T follicular helper cell (primary cell): ENCODE results near the gene SORCS3.

Source experiments
- DNase-seq: peaks from one replicate; pipeline ENCODE4 v3.0.0-alpha.2; 2020; ENCODE audit warnings: low read depth

The SORCS3 gene

DNA sequence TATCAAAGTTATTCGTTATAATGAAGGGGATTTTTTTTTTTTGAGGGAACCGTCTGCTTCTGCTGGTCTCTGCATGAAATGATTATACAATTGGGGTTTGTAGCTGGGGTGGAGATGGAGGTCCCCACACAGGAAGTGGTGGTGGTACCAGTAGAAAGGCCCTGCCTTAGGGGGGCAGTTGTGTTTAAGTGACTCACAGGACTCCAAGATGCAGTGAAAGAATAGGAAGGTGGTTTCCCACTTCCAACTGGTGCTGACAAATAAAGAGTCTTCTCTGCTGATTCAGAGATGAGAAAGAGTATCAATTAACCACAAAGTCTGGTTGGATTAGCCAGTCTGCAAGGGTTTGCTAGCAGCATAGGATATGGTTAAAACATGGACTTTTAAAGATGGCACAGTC, 376.0 kb downstream of the SORCS3 start:
- DNase-seq = no peak

GRCh38 chr10:105017691-105018090, 376.6 kb downstream of the SORCS3 start:
- no peak for DNase-seq

GRCh38 chr10:105023211-105024111, 382.4 kb downstream of the SORCS3 start:
- DNase-seq = no peak

DNA sequence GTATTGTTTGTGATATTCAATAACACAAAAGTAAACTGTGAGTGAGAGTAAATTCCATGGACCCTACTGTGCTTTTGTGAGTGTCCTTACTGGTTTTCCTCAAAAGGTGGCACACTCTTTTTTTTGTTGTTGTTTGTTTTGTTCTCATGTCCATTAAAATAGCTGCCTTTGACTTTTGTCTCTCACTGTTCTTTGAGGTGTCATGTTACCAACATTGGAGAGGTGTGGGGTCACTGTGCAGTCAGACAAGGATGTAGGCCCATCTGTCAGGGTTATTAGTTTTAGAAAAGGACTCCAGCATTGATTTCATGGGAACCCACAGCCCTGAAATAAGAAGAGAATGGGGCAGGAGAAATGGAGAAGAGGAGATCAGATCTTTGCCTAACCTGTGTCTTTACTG, 383.1 kb downstream of the SORCS3 start:
- DNase-seq = no peak

DNA sequence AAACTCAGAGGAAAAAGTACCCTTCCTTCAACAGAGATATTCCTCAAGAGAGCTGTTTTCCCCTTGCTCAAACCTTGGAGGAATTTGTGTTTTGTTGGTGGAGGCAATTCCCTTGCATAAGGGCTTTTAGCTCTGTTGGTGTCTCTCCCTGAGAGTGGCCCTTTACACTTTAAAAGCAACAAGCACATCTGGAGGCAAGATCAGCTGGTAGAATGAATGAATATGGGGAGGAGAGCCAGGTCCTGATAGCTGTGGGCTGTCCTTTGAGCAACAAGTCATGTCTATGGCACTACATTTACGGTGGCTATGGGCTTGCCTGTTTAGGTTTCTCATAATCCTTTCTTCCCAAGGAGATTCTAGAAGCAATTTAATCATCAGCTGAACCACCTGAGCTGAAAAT, 384.0 kb downstream of the SORCS3 start:
- DNase-seq = no peak

GRCh38 chr10:105026566-105026965, 385.5 kb downstream of the SORCS3 start:
- no peak for DNase-seq

- no peak for DNase-seq
These were observed 388.2 kb downstream of the SORCS3 start for GRCh38 chr10:105029286-105029685.

DNA sequence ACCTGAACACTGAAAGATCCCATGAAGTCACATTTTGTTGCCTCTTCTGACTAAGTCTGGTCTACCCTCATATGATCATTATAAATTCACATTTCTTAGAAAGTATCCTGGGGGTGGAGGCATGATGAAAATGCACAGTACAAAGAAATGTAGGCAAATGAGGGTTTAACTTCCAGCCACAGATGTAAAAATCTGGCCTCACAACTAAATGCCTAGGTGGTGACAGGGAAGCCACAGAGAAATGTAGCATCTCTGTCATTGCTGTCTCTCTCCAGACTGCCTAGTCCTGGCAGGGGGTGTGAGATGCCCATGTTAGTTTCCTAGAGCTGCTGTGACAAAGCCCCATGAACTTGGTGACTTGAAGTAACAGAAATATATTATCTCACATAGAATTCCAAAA, 395.9 kb downstream of the SORCS3 start:
- DNase-seq = no peak

DNA sequence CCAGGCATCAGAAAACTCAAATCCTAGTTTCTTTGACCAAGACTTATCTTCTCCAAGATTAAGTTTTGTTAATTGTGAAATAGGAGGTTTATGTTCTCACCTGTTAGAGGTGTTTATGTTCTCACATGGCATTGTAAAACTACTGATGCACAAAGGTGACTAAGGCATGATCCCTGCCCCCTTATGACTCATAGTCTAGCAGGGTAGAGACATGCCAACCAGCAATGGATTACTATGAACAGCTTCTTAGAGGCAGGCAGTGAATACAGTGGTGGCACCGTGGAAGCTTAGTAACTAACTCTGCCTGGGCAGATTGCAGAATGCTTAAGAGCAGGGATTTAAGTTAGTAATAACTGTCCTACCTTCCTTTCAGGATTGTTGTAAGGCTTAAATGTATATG, 400.9 kb downstream of the SORCS3 start:
- DNase-seq = no peak

- DNase-seq = no peak
These were observed 401.9 kb downstream of the SORCS3 start for GRCh38 chr10:105042906-105043552.

DNA sequence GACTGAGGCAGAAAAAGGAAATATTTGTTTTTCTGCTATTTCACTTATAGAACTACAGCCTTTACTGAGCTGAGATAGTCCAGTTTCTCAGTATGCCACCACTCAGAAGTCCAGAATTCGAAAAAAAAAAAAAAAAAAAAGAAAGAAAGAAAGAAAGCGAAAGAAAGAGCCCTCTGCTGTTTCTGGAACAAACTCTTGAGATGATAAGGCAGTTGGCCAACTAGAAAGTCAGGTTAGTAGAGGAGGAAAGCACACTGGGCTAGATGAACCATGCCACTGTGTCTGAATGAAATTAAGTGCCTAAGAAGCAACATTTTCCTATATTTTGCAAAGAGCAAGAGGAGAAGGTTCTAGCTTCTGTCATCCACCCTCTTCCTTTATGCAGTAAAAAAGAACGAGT, 403.8 kb downstream of the SORCS3 start:
- DNase-seq = no peak

GRCh38 chr10:105056413-105056812, 415.3 kb downstream of the SORCS3 start:
- no peak for DNase-seq

GRCh38 chr10:105062951-105063350, 421.9 kb downstream of the SORCS3 start:
- no peak for DNase-seq

DNA sequence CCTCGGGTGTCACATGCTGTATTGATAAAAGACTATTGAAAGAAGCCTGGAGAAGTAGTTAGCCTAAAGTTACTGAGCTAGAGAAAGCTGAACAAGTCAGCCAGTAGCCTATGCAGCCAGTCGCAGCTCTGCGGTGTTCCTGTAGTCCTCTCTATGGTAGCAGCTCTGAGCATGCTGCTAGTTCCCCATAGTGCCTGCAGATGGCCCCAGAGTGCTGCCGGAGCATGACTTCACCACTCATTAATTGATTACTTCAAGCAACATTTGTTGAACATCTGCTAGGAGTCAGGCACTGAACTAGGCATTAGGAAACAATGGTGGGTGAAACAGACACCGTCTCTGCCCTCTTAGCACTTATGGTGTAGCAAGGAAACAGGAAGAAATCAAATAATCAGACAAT, 422.7 kb downstream of the SORCS3 start:
- DNase-seq = no peak

DNA sequence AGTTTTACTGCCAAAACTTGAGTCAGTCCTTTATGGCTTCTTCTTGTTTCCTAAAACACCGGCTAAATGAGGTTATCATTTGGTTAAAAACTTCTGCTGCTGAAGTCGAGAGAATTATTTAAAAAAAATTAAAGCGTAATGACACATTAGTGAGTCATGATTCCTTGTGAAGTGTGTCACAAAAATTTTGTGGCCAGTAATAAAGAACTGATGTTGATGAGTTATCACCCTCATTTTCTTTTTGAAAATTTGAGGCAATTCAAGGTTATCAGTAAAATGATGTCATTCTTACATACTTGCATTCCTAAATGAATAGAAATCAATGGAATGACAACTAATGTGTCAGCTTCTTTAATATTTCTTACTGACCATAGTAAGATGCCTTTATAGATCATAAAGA, 427.4 kb downstream of the SORCS3 start:
- no peak for DNase-seq

GRCh38 chr10:105070249-105070648, 429.2 kb downstream of the SORCS3 start:
- no peak for DNase-seq

DNA sequence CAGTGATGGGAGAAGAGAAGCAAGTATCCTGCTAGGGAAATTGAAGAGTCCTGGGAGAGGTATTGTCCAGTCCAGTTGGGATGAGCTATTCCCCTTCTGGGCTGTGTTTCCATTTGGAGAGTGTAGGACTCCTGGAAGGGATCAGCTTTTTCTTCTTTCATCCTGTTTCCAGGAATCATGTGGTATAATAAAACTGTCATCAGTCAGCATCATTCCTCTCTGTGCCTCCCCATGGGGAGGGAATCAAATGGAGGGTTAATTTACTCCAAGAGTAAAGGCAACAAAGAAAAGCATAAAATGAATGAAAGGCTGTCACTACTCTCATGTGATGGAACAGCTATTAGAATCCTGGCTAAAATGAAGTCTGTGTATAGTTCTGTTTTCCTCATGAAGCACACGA, 429.9 kb downstream of the SORCS3 start:
- no peak for DNase-seq

DNA sequence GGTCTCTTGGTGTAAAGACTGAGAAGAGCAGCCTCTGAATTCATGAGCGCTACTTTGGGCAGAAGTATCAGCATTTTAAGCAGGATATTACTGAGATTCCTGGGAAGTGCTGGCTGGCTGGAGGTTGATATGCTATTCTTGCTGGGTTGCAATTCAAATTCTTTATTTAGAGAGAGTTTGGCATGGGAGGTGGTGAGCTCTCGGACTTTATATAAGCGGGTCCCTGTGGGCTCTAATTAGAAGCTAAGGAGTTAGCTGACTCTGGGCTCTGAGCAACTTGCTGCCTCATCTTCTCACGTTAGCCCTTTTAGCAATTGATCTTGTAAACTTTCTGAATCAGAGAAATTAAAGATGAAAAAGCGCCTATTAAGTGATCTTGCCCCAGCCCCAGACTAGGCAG, 430.9 kb downstream of the SORCS3 start:
- no peak for DNase-seq

GRCh38 chr10:105073999-105074398, 432.9 kb downstream of the SORCS3 start:
- no peak for DNase-seq

DNA sequence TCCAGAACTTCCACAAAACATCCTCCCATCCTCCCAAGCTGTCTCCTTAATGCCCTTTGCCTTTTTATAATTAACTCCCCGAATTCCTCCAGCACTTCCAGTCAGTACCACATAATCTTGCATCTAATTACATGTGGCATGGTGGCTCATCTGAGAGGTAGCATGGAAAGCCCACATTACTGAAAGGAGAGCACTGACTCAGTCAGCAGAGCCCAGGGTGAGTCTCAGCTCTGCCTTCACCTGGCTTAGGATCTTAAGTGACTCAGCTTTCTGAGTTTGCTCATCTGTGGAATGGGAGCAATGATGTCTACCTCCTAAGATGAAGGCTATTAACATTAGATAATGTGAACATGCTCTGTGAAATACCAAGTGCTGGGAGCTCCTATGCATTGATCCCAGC, 433.9 kb downstream of the SORCS3 start:
- DNase-seq = no peak

GRCh38 chr10:105085980-105086379, 444.9 kb downstream of the SORCS3 start:
- no peak for DNase-seq

DNA sequence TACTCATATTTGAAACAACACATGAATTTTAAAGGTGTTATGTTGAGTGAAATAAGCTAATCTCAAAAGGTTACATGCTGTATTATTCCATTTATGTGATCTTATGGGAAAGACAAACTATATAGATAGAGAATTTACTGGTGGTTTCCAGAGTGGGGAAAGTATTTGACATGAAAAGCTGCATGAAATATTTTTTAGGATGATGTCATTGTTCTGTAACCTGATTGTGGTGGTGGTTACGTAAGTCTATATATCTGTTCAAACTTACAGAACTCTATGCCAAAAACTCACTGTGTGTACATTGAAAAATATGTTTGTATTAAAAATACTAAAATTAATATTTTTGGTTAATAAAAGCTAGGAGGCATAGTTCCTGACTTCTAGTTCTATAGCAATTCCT, 453.0 kb downstream of the SORCS3 start:
- DNase-seq = no peak

DNA sequence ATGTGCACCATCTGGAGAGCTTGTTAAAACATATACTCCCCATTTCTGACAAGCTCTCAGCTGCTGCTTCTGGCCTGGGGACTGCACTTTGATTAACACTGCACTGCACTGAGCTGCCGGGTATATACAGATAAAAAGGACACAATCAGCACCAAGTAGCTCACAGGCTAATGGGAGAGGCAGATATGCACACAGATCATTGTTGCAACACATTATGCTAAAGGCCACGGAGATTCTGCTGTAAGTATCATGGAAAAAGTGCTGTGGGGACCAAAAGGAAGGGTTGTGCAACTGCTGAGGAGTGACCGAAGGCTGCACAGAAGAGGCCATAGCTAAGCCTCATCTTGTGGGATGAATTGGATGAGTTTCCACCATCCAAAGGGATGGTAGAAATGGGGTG, 455.2 kb downstream of the SORCS3 start:
- no peak for DNase-seq

GRCh38 chr10:105102977-105103376, 461.9 kb downstream of the SORCS3 start:
- DNase-seq = no peak
